PFSK-1 (cell line): Measurements from ENCODE around the gene DNPEP.

Source experiments
- POLR2AphosphoS5 ChIP-seq: IDR thresholded peaks from 2 replicates; pipeline ENCODE4 v1.6.1; 2012; ENCODE audit warnings: low read depth, mild to moderate bottlenecking, control low read depth, low read length, moderate library complexity
- TF ChIP-seq, protein P1 (sequence below), 2 experiments: IDR thresholded peaks; 2 replicates each; pipeline versions ENCODE4 v1.6.1 to v1.8.0; 2011 to 2012; ENCODE audit warnings: low read depth in 2 of 2, low read length in 2 of 2, control low read depth in 1 of 2, inconsistent platforms in 1 of 2, mild to moderate bottlenecking in 1 of 2, moderate library complexity in 1 of 2; ENCODE audit not compliant: insufficient read depth in 1 of 2

DNA sequence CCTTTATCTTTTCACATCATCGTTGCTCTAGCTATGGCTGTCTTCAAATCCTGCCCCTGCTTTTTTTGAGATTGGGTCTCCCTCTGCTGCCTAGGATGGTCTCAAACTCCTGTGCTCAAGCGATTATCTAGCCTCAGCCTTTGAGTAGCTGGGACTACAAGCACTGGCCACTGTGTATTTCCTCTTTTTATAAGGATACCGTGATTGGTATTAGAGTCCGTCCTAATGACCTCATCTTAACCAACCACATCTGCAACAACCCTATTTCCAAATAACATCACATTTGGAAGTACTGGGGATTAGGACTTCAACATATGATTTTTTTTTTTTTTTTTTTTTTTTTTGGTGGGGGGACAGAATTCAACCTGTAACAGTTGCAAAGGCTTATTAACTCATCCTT, 64.3 kb downstream of the DNPEP start:
- TF ChIP-seq POLR2AphosphoS5: no peak
- TF ChIP-seq, protein P1, sequence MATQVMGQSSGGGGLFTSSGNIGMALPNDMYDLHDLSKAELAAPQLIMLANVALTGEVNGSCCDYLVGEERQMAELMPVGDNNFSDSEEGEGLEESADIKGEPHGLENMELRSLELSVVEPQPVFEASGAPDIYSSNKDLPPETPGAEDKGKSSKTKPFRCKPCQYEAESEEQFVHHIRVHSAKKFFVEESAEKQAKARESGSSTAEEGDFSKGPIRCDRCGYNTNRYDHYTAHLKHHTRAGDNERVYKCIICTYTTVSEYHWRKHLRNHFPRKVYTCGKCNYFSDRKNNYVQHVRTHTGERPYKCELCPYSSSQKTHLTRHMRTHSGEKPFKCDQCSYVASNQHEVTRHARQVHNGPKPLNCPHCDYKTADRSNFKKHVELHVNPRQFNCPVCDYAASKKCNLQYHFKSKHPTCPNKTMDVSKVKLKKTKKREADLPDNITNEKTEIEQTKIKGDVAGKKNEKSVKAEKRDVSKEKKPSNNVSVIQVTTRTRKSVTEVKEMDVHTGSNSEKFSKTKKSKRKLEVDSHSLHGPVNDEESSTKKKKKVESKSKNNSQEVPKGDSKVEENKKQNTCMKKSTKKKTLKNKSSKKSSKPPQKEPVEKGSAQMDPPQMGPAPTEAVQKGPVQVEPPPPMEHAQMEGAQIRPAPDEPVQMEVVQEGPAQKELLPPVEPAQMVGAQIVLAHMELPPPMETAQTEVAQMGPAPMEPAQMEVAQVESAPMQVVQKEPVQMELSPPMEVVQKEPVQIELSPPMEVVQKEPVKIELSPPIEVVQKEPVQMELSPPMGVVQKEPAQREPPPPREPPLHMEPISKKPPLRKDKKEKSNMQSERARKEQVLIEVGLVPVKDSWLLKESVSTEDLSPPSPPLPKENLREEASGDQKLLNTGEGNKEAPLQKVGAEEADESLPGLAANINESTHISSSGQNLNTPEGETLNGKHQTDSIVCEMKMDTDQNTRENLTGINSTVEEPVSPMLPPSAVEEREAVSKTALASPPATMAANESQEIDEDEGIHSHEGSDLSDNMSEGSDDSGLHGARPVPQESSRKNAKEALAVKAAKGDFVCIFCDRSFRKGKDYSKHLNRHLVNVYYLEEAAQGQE (IDR thresholded peaks at IDR 0.05; ENCODE audit: insufficient read depth in 1 of 2, low read depth in 2 of 2, low read length in 2 of 2): no peak
